Measurements from ENCODE around the gene KIF12. TPM values are rescaled to one million over a fixed set of nuclear protein-coding genes. Genes with fewer than 3 reads are reported as not detected.

Gene KIF12
- polyA plus RNA-seq, 1 donor = 170 TPM

- DNase-seq = no peak
These were observed 33.8 kb downstream of the KIF12 start for GRCh38 chr9:114065304-114065703.

GRCh38 chr9:114061830-114062474 lies 37.1 kb downstream of the KIF12 start:
- no peak for DNase-seq

GRCh38 chr9:114061292-114061691 lies 37.8 kb downstream of the KIF12 start:
- no peak for DNase-seq

DNA sequence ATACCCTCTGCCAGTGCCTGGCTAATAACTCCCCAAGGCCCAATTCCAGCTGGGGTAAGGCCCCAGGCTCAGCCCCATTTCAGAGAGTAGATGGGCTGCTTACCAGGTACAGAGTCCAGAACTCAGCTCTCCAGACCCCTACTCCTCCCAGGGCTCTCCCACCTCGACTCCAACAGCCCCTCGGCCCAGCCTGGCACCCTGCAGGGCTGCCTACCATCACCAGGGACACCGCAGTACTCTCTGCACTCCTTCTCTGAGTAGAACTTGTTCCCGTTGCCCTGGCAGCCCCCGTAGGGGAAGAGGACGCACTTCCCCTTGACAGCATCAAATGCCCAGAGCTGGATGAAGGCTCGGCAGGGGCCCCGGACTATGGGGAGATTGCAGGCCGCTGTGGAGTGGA lies 38.4 kb downstream of the KIF12 start:
- no peak for DNase-seq

DNA sequence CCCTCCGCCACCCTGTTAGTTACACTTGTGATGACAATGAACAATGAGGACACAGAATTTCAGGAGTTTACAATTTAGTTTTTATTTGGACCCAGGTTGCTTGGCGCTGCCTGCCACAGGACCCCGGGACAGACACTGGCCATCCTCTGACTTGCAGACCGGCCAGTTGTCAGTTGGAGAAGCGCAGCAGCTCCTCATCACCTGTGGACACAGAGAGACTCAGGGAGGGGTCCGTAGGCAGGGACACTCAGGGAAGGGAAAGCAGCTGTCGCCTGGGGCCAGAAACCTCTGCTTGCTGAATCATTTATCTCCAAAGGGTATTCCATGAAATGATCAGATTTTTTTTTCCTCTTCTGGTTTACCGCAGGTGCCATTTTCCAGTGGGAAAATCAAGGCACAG lies 39.0 kb downstream of the KIF12 start:
- DNase-seq = no peak

GRCh38 chr9:114059047-114059803 lies 39.9 kb downstream of the KIF12 start:
- DNase-seq = no peak

- DNase-seq = no peak
These were observed 40.4 kb downstream of the KIF12 start for GRCh38 chr9:114058688-114059046.

DNA sequence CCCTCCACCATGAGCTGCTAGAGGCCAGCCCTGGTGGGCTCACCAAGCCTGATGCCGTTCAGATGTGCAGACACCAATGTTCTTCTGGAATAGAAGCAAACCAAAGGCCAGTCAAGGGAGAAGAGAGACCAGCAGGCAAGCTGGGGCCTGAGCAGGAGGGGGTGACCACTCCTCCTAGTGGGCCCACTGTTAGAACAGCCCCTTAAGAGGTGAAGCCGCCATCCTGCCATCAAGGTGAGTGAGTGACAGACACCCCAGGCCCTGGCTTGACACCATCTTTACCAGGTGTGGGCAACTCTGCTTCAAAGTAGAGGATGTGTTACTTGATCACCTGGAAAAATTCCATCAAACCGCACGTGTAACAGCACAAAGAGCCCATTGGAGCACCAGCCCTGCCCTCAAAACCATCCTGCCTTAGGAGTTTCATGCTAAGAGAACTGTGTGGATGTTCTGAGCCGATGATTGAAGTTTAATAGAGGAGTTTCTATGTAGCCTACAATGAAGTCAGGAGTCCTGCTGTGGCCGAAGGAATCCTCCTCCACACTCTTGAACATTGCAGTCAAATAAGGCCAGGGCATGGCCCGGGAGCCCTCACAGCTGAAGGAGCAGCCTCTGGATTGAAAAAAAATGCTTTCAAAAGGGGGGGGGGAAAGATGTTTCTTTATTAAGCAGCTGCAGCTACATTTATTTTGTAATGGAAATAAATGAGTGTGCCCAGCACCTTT lies 41.8 kb downstream of the KIF12 start:
- no peak for DNase-seq

DNA sequence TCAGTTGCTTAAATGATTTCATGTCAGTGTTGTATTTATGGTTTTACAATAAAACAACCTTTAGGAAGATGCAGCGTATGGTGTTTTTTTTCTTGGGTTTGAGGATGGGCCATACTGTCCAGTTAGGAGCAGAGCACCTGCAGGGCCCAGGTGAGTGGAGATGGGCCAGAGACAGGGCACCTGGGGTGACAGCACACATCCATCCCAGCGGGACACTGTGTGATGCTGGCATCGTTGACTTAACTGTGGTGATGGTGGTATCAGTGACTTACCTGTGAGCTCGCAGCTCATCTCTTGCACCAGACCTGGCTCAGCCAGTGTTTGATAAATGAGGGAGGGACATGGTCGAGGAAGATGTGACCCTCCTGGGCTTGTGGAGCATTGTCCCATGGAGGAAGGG lies 42.6 kb downstream of the KIF12 start:
- no peak for DNase-seq

GRCh38 chr9:114055894-114056293 lies 43.2 kb downstream of the KIF12 start:
- no peak for DNase-seq

- DNase-seq = no peak
These were observed 44.0 kb downstream of the KIF12 start for GRCh38 chr9:114055061-114055460.

DNA sequence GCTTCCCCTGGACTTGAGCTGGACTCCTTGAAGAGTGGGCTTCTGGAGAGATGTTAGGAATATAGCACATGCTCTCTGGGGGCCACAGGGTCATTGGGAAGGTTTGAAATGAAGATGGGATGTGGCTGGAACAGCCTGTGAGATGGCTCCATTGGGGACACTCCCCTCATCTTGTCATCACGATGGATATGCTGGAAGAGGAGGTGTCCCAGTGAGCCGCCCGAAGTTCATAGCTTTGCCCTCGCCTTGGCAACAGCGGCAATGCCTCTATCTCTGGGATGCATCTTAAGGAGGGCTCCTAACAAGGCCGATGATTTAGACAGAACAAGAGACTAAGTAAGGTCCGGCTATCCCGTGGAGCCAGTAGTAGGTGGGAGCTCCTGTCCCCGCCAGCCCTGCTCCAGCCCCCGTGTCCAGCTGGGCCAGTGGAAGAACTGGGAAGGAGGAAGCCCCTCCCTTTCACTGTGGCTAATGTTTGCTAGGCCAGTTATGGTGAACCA lies 44.9 kb downstream of the KIF12 start:
- no peak for DNase-seq

DNA sequence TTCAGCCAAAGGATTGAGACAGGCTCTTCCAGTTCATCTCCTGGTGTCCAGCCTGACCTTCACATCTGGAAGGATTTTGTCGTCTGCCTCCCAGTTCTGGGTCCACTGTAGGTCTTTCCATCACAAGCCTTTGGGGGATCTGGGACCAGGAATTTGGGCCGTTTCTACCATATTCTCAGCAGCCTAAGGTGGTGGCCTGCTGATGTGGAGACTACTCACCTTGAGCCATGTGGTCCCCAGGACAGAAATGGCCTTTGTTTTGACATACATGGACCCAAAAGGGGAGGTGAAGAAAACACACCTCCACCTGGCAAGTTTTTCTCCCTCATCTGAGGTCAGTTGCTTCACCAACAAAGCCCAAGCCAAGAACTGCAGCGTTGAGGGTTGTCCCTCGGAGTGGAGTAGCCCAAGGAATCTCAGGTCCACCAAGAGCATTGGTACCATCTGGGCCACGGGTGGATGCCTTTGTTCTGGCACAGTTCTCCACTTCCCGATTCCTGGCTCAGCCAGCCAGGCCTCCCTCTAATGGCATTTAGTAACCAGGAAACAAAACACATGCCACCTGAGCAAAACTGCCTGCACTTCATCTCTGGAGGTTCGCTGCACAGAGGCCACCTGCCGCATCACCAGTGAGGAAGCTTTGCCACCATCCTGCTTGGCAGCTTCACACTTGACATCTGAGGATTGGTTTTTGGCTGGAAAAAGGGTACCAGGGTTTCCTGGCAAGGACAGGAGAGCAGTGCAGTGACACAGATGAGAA lies 45.7 kb downstream of the KIF12 start:
- DNase-seq = no peak

DNA sequence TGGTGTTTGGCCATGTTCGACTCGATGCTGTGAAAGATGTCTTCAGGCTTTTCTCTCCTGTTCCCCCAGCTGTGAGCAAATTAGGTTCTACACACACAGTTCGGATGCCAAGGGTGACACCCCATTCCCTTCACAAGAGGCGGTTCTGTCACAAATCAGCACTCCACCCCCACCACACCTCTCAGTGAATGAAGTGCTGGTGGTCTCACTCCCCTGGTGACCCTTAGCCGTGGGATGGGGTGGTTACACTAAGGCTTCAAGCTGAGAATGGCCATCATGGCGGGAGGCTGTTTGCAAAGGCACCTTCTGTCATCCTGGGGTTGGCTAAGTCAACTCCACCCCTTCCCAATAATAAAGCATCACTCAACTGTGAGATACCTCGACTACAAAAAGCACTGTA lies 47.4 kb downstream of the KIF12 start:
- no peak for DNase-seq

GRCh38 chr9:114051281-114051680 lies 47.8 kb downstream of the KIF12 start:
- DNase-seq = no peak

DNA sequence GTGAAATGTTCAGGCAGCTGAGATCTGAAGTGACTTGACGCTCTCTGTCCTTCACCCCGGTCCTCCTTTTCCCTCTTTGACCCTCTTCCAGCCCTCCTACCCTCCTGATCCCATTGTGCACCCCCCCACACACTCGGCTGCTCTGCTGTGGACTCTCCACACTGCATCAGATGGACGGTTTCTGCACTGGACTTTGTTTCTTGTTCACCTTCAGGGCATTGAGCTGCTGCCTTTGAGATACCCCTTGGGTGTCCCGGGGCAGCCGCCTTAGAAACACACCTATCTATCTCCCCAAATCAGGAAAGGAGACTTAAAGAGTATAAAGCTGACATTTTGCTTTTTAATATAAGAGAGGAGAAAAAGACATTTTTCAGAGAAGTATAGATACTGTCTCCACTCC lies 48.4 kb downstream of the KIF12 start:
- DNase-seq = no peak

DNA sequence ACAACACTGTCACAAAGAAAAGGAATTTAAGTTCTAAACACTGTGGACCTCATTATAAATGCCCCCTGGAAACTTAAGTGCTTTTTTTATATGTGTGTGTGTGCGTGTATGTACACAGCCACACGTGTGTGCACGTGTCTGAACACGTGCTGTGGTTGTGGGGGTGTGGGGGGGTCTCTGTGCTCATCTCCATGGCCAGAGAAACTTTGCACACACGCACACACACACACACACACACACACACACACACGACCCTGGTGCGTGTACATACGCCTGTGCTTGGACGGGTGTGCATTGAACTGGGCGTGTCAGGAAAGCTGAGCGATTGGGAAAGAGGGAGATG lies 48.9 kb downstream of the KIF12 start:
- no peak for DNase-seq

GRCh38 chr9:114049441-114050225 lies 49.5 kb downstream of the KIF12 start:
- DNase-seq = no peak

DNA sequence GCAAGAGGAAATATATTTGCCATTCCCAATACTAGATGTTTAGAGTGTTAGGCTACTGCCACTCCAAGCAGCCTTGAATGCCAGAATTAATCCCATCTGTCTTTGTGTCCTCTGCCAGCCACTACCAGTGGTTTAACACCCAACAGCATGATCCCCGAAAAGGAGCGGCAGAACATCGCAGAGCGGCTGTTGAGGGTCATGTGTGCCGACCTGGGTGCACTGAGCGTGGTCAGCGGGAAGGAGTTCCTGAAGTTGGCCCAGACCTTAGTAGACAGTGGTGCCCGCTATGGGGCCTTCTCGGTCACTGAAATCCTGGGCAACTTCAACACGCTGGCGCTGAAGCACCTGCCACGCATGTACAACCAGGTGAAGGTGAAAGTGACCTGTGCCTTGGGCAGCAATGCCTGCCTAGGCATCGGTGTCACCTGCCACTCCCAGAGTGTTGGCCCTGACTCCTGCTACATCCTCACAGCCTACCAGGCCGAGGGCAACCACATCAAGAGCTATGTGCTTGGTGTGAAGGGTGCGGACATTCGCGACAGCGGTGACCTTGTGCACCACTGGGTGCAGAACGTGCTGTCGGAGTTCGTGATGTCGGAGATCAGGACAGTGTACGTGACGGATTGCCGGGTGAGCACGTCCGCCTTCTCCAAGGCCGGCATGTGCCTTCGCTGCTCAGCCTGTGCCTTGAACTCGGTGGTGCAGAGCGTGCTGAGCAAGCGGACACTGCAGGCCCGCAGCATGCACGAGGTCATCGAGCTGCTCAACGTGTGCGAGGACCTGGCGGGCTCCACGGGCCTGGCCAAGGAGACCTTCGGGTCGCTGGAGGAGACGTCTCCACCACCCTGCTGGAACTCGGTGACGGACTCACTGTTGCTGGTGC lies 50.3 kb downstream of the KIF12 start:
- no peak for DNase-seq

- no peak for DNase-seq
These were observed 51.4 kb downstream of the KIF12 start for GRCh38 chr9:114047717-114048116.

GRCh38 chr9:114046875-114047274 lies 52.2 kb downstream of the KIF12 start:
- no peak for DNase-seq

Data from left kidney (tissue), 2 donors.